Loucy (cell line): ENCODE measurements around the gene SDC1.
"Not testable (repeated sequence)": the region's sequence is repeated elsewhere in the genome, so short reads cannot be mapped to it uniquely, and the experiment has no call there.

Source experiments
- H2AFZ ChIP-seq: fragments of 200-600 bp; sonication (generic); 2 replicates; pipeline ENCODE4 v1.6.0; 2016; ENCODE audit warnings: antibody characterized with exemption, mild to moderate bottlenecking, low read length, moderate library complexity
- H3F3A ChIP-seq: fragments of 200-600 bp; 2 replicates; pipeline ENCODE4 v1.6.0; 2016; ENCODE audit warnings: antibody characterized with exemption, low read depth, mild to moderate bottlenecking
- H3K27me3 ChIP-seq: fragments of 200-600 bp; sonication (generic); 2 replicates; pipeline ENCODE4 v1.6.1; 2014; ENCODE audit warnings: low read length, mild to moderate bottlenecking; ENCODE audit not compliant: insufficient read depth, poor library complexity, severe bottlenecking
- H3K36me3 ChIP-seq: fragments of 200-600 bp; sonication (generic); 2 replicates; pipeline ENCODE4 v1.6.1; 2016; ENCODE audit warnings: low read length; ENCODE audit not compliant: insufficient read depth
- H3K4me1 ChIP-seq: fragments of 200-600 bp; sonication (generic); 2 replicates; pipeline ENCODE4 v1.5.1; 2014; ENCODE audit warnings: low read length, mild to moderate bottlenecking; ENCODE audit not compliant: insufficient read depth, poor library complexity, severe bottlenecking
- H3K4me2 ChIP-seq: fragments of 200-600 bp; sonication (generic); 2 replicates; pipeline ENCODE4 v1.6.0; 2014; ENCODE audit warnings: antibody characterized with exemption, low read length, low read depth, mild to moderate bottlenecking; ENCODE audit not compliant: poor library complexity, severe bottlenecking
- H3K4me3 ChIP-seq: fragments of 200-600 bp; sonication (generic); 2 replicates; pipeline ENCODE4 v1.5.1; 2014; ENCODE audit warnings: low read length, mild to moderate bottlenecking, mixed read lengths; ENCODE audit not compliant: poor library complexity, severe bottlenecking
- H3K79me2 ChIP-seq: fragments of 200-600 bp; sonication (generic); 2 replicates; pipeline ENCODE4 v1.6.1; 2014; ENCODE audit warnings: low read length; ENCODE audit not compliant: insufficient read depth
- H3K9ac ChIP-seq: fragments of 200-600 bp; sonication (generic); 2 replicates; pipeline ENCODE4 v1.6.0; 2014; ENCODE audit warnings: mild to moderate bottlenecking, low read depth, low read length, moderate library complexity; ENCODE audit not compliant: poor library complexity, severe bottlenecking
- H3K9me2 ChIP-seq: fragments of 200-600 bp; sonication (generic); replicated peaks from 2 replicates; pipeline ENCODE4 v1.6.1; 2016; ENCODE audit warnings: low read depth, low read length, mixed read lengths
- H3K9me3 ChIP-seq: fragments of 200-600 bp; sonication (generic); 2 replicates; pipeline ENCODE4 v1.6.1; 2014; ENCODE audit warnings: mild to moderate bottlenecking, antibody characterized with exemption, low read length, low read depth; ENCODE audit not compliant: insufficient read depth
- H4K20me1 ChIP-seq: fragments of 200-600 bp; sonication (generic); 2 replicates; pipeline ENCODE4 v1.6.0; 2014; ENCODE audit warnings: antibody characterized with exemption, low read length, mild to moderate bottlenecking; ENCODE audit not compliant: insufficient read depth, poor library complexity, severe bottlenecking
- EZH2phosphoT487 ChIP-seq: fragments of 200-600 bp; IDR thresholded peaks from 2 replicates; pipeline ENCODE4 v1.6.1; 2018; ENCODE audit warnings: antibody characterized with exemption, mild to moderate bottlenecking, moderate library complexity, borderline replicate concordance
- TF ChIP-seq, protein P1 (sequence below): fragments of 200-600 bp; sonication (generic); conservative IDR thresholded peaks from 2 replicates; pipeline ENCODE4 v1.5.1; 2014; ENCODE audit warnings: mild to moderate bottlenecking, antibody characterized with exemption, low read length

The SDC1 gene

DNA sequence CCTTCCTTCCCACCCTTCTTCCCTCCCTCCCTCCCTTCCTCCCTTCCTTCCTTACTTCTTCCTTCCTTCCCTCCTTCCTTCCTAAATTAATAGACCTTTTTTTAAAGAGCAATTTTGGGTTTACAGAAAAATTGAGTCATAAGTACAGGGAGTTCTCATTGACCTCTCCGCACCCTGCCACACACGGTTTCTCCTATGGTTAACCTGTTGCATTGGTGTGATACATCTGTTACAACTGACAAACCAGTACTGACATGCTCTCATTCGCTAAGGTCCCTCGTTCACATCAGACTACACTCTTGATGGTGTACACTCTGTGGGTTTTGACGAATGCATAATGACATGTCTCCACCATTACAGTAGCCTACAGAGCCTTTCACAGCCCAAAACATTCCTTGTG, 11.6 kb upstream of the SDC1 start:
- no peak overlapping the region for H3K4me2 ChIP-seq
- no peaks in the 10 kb centered on the region for H3F3A ChIP-seq
- H3K4me3 ChIP-seq: no peak overlapping the region
- no peaks in the 10 kb centered on the region for H3K27me3 ChIP-seq
- H3K9ac ChIP-seq: no peak overlapping the region
- no peaks in the 10 kb centered on the region for H4K20me1 ChIP-seq
- TF ChIP-seq, protein P1, sequence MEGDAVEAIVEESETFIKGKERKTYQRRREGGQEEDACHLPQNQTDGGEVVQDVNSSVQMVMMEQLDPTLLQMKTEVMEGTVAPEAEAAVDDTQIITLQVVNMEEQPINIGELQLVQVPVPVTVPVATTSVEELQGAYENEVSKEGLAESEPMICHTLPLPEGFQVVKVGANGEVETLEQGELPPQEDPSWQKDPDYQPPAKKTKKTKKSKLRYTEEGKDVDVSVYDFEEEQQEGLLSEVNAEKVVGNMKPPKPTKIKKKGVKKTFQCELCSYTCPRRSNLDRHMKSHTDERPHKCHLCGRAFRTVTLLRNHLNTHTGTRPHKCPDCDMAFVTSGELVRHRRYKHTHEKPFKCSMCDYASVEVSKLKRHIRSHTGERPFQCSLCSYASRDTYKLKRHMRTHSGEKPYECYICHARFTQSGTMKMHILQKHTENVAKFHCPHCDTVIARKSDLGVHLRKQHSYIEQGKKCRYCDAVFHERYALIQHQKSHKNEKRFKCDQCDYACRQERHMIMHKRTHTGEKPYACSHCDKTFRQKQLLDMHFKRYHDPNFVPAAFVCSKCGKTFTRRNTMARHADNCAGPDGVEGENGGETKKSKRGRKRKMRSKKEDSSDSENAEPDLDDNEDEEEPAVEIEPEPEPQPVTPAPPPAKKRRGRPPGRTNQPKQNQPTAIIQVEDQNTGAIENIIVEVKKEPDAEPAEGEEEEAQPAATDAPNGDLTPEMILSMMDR: no peak
- no peak for TF ChIP-seq EZH2phosphoT487
- H3K79me2 ChIP-seq: no peaks in the 10 kb centered on the region
- H3K4me1 ChIP-seq: no peaks in the 10 kb centered on the region
- H3K9me2 ChIP-seq: no peaks in the 10 kb centered on the region
- no peaks in the 10 kb centered on the region for H3K36me3 ChIP-seq
- no peak overlapping the region for H2AFZ ChIP-seq
- H3K9me3 ChIP-seq: no peaks in the 10 kb centered on the region

DNA sequence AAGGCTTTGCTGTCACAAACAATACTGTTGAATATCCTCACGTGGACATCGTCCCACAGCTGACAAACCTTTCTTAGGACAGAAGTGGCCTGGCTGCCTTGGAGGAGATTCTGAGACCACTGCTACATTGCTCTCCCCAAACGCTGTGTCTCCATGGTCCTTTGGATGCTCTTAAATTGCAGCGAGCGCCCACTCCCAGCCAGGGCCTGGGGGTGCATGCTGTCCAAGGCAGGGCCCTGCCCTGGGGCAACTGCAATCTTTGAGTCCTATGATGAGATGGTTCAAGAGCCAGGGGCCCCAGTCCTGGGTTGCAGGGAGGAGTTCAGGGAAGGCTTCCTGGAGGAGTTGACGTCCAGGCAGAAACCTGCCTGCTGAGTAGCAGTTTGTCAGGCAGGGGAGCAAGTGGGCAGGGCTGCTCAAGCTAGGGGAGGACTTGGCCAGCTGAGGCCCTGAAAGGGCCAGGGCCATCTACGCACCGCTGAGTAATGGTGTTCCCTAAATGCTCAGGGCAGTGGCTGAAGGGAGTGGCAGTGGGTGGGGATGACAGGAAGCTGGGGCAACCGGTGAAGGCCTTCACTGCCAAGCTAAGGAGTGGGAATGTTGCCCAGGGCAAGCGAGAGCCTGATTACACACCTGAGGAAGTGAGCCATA, 10.8 kb upstream of the SDC1 start:
- Histone ChIP-seq H3K4me1 (no peaks in the 10 kb centered on the region), H3K27me3 (no peaks in the 10 kb centered on the region), H4K20me1 (no peaks in the 10 kb centered on the region), H3K9ac (no peak overlapping the region), H3F3A (no peaks in the 10 kb centered on the region), H3K4me2 (no peak overlapping the region), H3K9me3 (no peaks in the 10 kb centered on the region), H3K79me2 (no peaks in the 10 kb centered on the region), H3K36me3 (no peaks in the 10 kb centered on the region), H3K9me2 (no peaks in the 10 kb centered on the region), H3K4me3 (no peak overlapping the region), H2AFZ (no peak overlapping the region)
- TF ChIP-seq, protein P1: no peak
- no peak for TF ChIP-seq EZH2phosphoT487

DNA sequence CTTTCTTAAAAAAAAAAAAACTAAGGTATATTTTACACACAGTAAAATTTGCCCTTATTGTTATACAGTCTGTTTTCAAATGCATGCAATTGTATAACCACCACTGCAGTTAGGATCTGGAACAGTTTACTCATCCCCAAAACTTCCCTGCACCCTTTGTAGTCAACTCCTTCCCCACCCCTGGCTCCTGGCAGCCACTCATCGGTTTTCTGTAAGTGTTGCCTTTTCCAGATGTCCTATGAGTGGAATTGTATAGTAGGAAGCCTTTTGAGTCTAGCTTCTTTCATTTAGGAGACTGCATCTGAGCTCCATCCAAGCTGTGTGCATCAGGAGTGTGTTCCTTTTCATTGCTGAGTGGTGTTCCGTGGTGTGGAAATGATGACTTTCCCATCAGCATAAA, 9.7 kb upstream of the SDC1 start:
- not testable (repeated sequence) for H3K9me2 ChIP-seq, H3K9ac ChIP-seq, H3K4me3 ChIP-seq, H4K20me1 ChIP-seq, H3K36me3 ChIP-seq, H3K4me2 ChIP-seq, H2AFZ ChIP-seq, H3F3A ChIP-seq, H3K4me1 ChIP-seq, H3K79me2 ChIP-seq, H3K27me3 ChIP-seq, H3K9me3 ChIP-seq

DNA sequence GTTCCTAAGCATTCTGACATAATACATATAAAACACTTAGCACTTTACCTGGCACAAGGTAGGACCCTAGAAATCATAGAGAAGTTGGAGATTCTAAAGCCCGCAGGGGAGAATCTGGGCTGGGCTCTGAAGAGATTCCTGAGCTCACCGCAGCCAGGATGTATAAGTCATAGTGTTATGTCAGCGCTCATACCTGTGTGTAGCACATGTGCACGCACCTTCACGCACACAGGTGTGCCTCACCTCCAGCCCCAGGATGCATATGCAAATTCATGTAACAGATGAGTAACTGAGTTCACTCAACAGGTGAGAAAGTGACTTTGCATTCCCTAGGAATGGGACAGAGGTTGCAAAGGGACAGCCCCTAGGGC, 7.9 kb upstream of the SDC1 start:
- H2AFZ ChIP-seq: no peak overlapping the region
- TF ChIP-seq EZH2phosphoT487: no peak
- TF ChIP-seq, protein P1: no peak

More for the DNA sequence above, 7.9 kb upstream of the SDC1 start:
- no peak overlapping the region for H3K4me2 ChIP-seq
- no peaks in the 10 kb centered on the region for H3K4me1 ChIP-seq
- no peaks in the 10 kb centered on the region for H3F3A ChIP-seq
- no peak overlapping the region for H3K9ac ChIP-seq
- H3K27me3 ChIP-seq: no peaks in the 10 kb centered on the region
- H3K4me3 ChIP-seq: no peak overlapping the region
- H3K36me3 ChIP-seq: no peaks in the 10 kb centered on the region
- H3K9me3 ChIP-seq: no peaks in the 10 kb centered on the region
- no peaks in the 10 kb centered on the region for H3K79me2 ChIP-seq
- H3K9me2 ChIP-seq: no peaks in the 10 kb centered on the region
- H4K20me1 ChIP-seq: no peaks in the 10 kb centered on the region
